GM23248 (cell line): Measurements from ENCODE around the gene SLC10A3.

ENCODE experiments used
- EZH2 ChIP-seq: fragments of 200-600 bp; sonication (generic); IDR thresholded peaks from 2 replicates; pipeline ENCODE4 v1.6.1; 2018; ENCODE audit warnings: antibody characterized with exemption, mild to moderate bottlenecking; ENCODE audit not compliant: insufficient read depth, poor library complexity, severe bottlenecking
- EZH2phosphoT487 ChIP-seq: fragments of 200-600 bp; sonication (generic); IDR thresholded peaks from 2 replicates; pipeline ENCODE4 v1.6.1; 2018; ENCODE audit warnings: antibody characterized with exemption, moderate library complexity, mild to moderate bottlenecking, low read depth; ENCODE audit not compliant: insufficient read depth

DNA sequence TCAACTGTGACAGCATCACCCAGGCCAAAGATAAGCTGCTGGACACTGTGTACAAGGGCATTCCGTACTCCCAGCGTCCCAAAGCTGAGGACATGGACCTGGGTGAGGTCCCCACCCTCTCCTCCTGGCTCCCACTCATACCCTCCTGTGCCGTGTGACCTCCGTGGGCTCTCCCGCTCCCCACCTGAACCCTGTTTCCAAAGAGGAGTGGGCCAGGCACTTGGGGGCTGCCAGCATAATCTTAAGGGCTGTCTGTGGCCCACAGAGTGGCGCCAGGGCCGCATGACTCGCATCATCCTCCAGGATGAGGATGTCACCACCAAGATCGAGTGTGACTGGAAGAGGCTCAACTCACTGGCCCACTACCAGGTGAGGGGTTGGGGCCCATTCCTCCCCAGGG, 21.3 kb downstream of the SLC10A3 start:
- no peak for TF ChIP-seq EZH2phosphoT487
- TF ChIP-seq EZH2, result no peak
